ENCODE measurements around the gene IRF8.
"Not testable (repeated sequence)": the region's sequence is repeated elsewhere in the genome, so short reads cannot be mapped to it uniquely, and the experiment has no call there.

Gene IRF8

DNA sequence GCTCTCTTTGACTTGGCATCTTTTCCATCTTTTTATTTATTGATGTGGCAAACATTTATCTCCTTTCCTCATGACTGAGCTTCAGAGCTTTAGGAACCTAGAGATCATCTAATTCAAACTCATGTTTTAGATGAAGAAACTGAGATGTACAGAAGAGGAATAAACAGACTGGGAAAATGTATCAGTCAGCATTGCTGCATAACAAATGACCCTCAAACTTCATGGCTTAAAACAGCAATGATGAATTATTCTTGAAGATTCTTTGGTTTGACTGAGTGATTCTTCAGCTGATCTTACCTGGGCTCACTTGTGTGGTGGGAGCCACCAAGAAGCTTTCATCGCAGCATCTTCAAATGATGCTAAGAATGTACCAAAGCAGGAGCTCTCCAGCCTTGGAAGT, 44.0 kb upstream of the IRF8 start:
- Mint-ChIP-seq H3K4me1 (peaks cover 19% of the 10 kb centered on the region), H3K4me3 (no peak overlapping the region), H3K36me3 (ENCODE audit: low read depth) (no peaks in the 10 kb centered on the region), H3K27ac (no peak overlapping the region), H3K9me3 (peaks cover 4% of the 10 kb centered on the region), H3K27me3 (ENCODE audit: low read depth, poor library complexity) (peaks cover 59% of the 10 kb centered on the region)
- no peak for TF ChIP-seq CTCF (IDR thresholded peaks at IDR 0.05)
- DNase-seq = no peak

- Mint-ChIP-seq H3K4me1 (peaks cover 8% of the 10 kb centered on the region), H3K9me3 (peaks cover 4% of the 10 kb centered on the region), H3K27me3 (ENCODE audit: low read depth, poor library complexity) (peaks cover 64% of the 10 kb centered on the region), H3K4me3 (no peak overlapping the region), H3K36me3 (ENCODE audit: low read depth) (no peaks in the 10 kb centered on the region), H3K27ac (no peak overlapping the region)
- DNase-seq = no peak
- no peak for TF ChIP-seq CTCF (IDR thresholded peaks at IDR 0.05)
Observed at GRCh38 chr16:85856079-85856478, 42.9 kb upstream of the IRF8 start.

DNA sequence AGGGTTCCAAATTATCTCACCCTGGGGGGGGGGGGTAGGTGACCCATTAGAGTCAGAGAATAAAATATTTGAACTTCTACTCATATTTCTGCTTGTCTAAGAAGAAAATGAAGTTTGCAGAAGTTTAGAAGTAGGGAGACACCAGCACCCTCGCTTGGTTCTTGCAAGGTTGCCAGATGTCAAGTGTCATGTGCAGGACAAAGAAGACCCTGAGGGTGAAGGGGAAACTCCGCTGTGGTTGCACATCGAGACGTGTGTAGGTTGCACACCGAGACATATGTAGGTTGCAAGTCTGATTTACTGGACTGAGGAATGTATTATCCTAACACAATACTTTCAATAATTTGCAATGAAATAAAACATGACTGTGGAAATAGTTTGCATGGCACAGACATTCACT, 42.4 kb upstream of the IRF8 start:
- Mint-ChIP-seq H3K27me3 (ENCODE audit: low read depth, poor library complexity) (peaks cover 62% of the 10 kb centered on the region), H3K9me3 (peaks cover 4% of the 10 kb centered on the region), H3K36me3 (ENCODE audit: low read depth) (no peaks in the 10 kb centered on the region), H3K27ac (no peak overlapping the region), H3K4me1 (peaks cover 3% of the 10 kb centered on the region), H3K4me3 (no peak overlapping the region)
- DNase-seq = no peak
- TF ChIP-seq CTCF (IDR thresholded peaks at IDR 0.05) = no peak

- Mint-ChIP-seq H3K9me3 (peaks cover 4% of the 10 kb centered on the region), H3K36me3 (ENCODE audit: low read depth) (no peaks in the 10 kb centered on the region), H3K27ac (no peak overlapping the region), H3K4me3 (no peak overlapping the region), H3K27me3 (ENCODE audit: low read depth, poor library complexity) (peaks cover 65% of the 10 kb centered on the region), H3K4me1 (no peaks in the 10 kb centered on the region)
- TF ChIP-seq CTCF (IDR thresholded peaks at IDR 0.05) = no peak
- DNase-seq = no peak
Observed at GRCh38 chr16:85857406-85857805, 41.6 kb upstream of the IRF8 start.

DNA sequence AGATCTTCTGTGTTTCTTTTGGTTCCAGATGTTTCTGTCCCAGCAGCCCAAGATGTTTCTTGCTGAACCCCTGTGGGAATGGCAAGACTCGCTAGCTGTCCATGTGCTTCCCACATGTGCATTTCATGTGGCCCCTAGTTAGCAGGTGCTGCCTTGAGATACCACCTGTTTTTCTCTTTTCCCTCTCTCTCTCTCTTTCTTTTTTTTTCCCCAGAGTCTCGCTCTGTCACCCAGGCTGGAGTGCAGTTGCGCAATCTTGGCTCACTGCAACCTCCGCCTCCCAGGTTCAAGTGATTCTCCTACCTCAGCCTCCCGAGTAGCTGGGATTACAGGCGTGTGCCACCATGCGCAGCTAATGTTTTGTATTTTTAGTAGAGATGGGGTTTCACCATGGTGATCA, 40.4 kb upstream of the IRF8 start:
- not testable (repeated sequence) for H3K4me1 Mint-ChIP-seq; H3K36me3 Mint-ChIP-seq (ENCODE audit: low read depth); H3K9me3 Mint-ChIP-seq; H3K4me3 Mint-ChIP-seq; DNase-seq; H3K27ac Mint-ChIP-seq
- H3K27me3 Mint-ChIP-seq (ENCODE audit: low read depth, poor library complexity) = peaks cover 61% of the 10 kb centered on the region

DNA sequence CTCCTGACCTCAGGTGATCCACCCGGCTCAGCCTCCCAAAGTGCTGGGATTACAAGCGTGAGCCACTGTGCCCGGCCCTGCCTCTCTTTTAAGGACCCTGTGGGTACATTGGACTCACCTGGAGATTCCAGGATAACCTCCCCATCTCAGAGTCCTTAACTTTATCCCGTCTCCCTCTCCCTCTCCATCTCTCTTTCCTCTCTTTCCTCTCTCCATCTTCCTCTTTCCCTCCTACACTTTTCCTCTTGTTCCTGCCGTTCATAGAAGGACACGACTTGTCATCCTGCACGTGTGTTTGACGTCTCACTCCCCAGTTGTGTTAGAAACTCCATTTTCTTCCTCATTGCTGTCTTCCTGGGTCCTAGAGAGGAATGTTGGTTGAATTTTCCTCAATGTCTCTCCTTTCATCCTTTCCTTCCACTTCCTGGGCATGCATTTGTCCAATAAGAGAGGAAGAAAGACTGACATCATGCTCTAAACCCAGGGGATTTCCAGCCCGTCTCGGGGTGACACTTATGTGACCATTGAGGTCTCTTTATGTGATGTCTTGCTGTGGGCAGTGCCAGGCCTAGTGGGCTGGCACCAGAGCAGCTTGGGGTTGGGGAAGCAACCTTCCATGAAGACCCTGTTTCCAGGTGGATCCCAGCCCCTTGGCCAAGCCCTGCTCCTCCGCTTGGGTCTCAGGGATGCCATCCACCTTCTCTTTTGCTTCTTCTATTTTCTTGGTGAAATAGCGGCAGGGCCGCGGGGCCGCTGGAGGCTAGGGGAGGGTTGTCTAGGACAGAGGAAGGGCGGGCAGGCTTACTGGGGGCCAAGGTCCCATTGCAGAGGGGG, 39.8 kb upstream of the IRF8 start:
- Mint-ChIP-seq H3K36me3 (ENCODE audit: low read depth) (no peaks in the 10 kb centered on the region), H3K27ac (no peak overlapping the region), H3K27me3 (ENCODE audit: low read depth, poor library complexity) (peaks cover 62% of the 10 kb centered on the region), H3K4me1 (no peaks in the 10 kb centered on the region), H3K4me3 (no peak overlapping the region), H3K9me3 (peaks cover 7% of the 10 kb centered on the region)
- TF ChIP-seq CTCF (IDR thresholded peaks at IDR 0.05) = no peak
- DNase-seq = no peak

All from nephron progenitor cell (in vitro differentiated cells).